Prostate gland (tissue), 2 donors: ENCODE results near the gene RILPL1. TPM values are rescaled to one million over a fixed set of nuclear protein-coding genes. Genes with fewer than 3 reads are reported as not detected.

Experiments
- DNase-seq: peaks from one replicate; pipeline ENCODE4 v3.0.0-alpha.2; 2019; ENCODE audit warnings: low spot score
- H3K27ac ChIP-seq, 2 donors: fragments of 200-600 bp; sonication (generic); 2 replicates each; pipeline ENCODE4 v1.5.1; 2017 to 2019
- H3K27me3 ChIP-seq: fragments of 200-600 bp; sonication (generic); replicated peaks from 2 replicates; pipeline ENCODE4 v1.5.1; 2019; ENCODE audit not compliant: insufficient read depth
- H3K36me3 ChIP-seq, 2 donors: fragments of 200-600 bp; sonication (generic); 1 replicate in 1 of 2; 2 replicates in 1 of 2; pipeline versions ENCODE4 v1.5.1 to v1.8.1; 2017 to 2019
- H3K4me1 ChIP-seq: fragments of 200-600 bp; sonication (generic); replicated peaks from 2 replicates; pipeline ENCODE4 v1.5.1; 2019
- H3K4me3 ChIP-seq, 2 donors: fragments of 200-600 bp; sonication (generic); 2 replicates each; pipeline ENCODE4 v1.5.1; 2017 to 2019
- H3K9me3 ChIP-seq: fragments of 200-600 bp; sonication (generic); 2 replicates; pipeline ENCODE4 v1.5.1; 2017
- CTCF ChIP-seq, 4 experiments: fragments of 200-600 bp in 2 of 4; fragments of 450-650 bp in 2 of 4; sonication (generic) in 2 of 4; IDR thresholded peaks; 1 replicate in 3 of 4; 2 replicates in 1 of 4; pipeline ENCODE4 v1.5.1; 2016 to 2019; ENCODE audit warnings: antibody characterized with exemption in 4 of 4, mild to moderate bottlenecking in 2 of 4, moderate library complexity in 2 of 4
- POLR2A ChIP-seq: fragments of 450-650 bp; IDR thresholded peaks from one replicate; pipeline ENCODE4 v1.6.1; 2016; ENCODE audit warnings: antibody characterized with exemption, mild to moderate bottlenecking
- POLR2AphosphoS5 ChIP-seq: sonication (generic); formaldehyde crosslinking; IDR thresholded peaks from one replicate; pipeline ENCODE4 v1.6.1; 2017; ENCODE audit warnings: antibody characterized with exemption
- WGBS: methylation state at CpG from one replicate; pipeline ENCODE4 v1.1.5; 2018; 5-methylcytosine and 5-hydroxymethylcytosine counted together
- intact Hi-C: fragments of 100-400 bp; cut with DNase I; formaldehyde crosslinking; loops from one replicate; pipeline ENCODE4 v1.14.2; 2022
- total RNA-seq, 2 donors: library from RNA; depleted of rRNA; stranded (reverse); fragments of >200 nt; gene quantifications; one replicate each; pipeline ENCODE4 v1.1.0, GENCODE V29; 2016

Gene RILPL1
- total RNA-seq, 2 donors from 2014 or later: 8.6 to 25.7 TPM

- no peak overlapping the region for H3K4me3 ChIP-seq
- H3K27ac ChIP-seq: no peak overlapping the region
- TF ChIP-seq POLR2A (no peak), CTCF (IDR thresholded peaks at IDR 0.05) (no peak), POLR2AphosphoS5 (no peak)
- DNase-seq: no peak
- H3K4me1 ChIP-seq: no peaks in the 10 kb centered on the region
- H3K36me3 ChIP-seq: no peaks in the 10 kb centered on the region
- intact Hi-C loops: no loop called here
- no peaks in the 10 kb centered on the region for H3K27me3 ChIP-seq
- H3K9me3 ChIP-seq: no peaks in the 10 kb centered on the region
- 88% methylated on average over 6 of the region's 6 CpGs for WGBS
These were observed 43.9 kb downstream of the RILPL1 start for GRCh38 chr12:123489580-123489979.

GRCh38 chr12:123488539-123489230 is 44.8 kb downstream of the RILPL1 start:
- Histone ChIP-seq H3K27ac (no peak overlapping the region), H3K36me3 (no peaks in the 10 kb centered on the region), H3K9me3 (no peaks in the 10 kb centered on the region), H3K4me1 (no peaks in the 10 kb centered on the region), H3K4me3 (no peak overlapping the region), H3K27me3 (no peaks in the 10 kb centered on the region)
- intact Hi-C loops: no loop called here
- TF ChIP-seq CTCF (IDR thresholded peaks at IDR 0.05) (no peak), POLR2AphosphoS5 (no peak), POLR2A (no peak)
- DNase-seq: no peak
- WGBS: 69% methylated on average over 20 of the region's 20 CpGs

GRCh38 chr12:123487428-123487827 is 46.1 kb downstream of the RILPL1 start:
- H3K9me3 ChIP-seq: no peaks in the 10 kb centered on the region
- no peak for DNase-seq
- TF ChIP-seq POLR2AphosphoS5 (no peak), POLR2A (no peak), CTCF (IDR thresholded peaks at IDR 0.05) (no peak)
- H3K4me3 ChIP-seq: no peak overlapping the region
- no peaks in the 10 kb centered on the region for H3K36me3 ChIP-seq
- no peak overlapping the region for H3K27ac ChIP-seq
- intact Hi-C loops: no loop called here
- no peaks in the 10 kb centered on the region for H3K27me3 ChIP-seq
- 98% methylated on average over 6 of the region's 6 CpGs for WGBS
- no peaks in the 10 kb centered on the region for H3K4me1 ChIP-seq

DNA sequence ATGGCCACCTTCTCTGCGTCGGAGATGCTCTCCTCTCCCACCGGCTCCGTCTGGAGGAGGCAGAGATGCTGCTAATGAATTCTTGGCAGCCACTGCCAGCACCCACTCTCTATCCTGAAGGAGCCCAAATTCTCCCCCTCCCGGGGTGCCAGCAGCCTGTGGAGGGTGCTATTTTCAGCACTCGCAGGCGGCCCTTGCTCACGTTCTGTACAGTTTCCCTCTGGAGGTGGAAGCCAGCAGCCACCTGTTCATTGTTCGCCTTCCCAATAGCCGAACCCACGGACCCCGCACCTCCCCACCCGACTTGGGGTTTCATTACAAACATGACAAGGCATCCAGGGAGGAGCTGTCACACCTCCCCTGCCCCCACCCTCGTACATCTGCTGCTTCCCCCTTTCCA is 47.8 kb downstream of the RILPL1 start:
- TF ChIP-seq POLR2AphosphoS5: no peak
- no peak for TF ChIP-seq POLR2A
- no peak for TF ChIP-seq CTCF (IDR thresholded peaks at IDR 0.05)
- Histone ChIP-seq H3K4me3 (no peak overlapping the region), H3K27me3 (no peaks in the 10 kb centered on the region), H3K36me3 (no peaks in the 10 kb centered on the region), H3K9me3 (no peaks in the 10 kb centered on the region), H3K27ac (no peak overlapping the region), H3K4me1 (no peaks in the 10 kb centered on the region)
- 87% methylated on average over 14 of the region's 14 CpGs for WGBS
- DNase-seq: no peak
- intact Hi-C loops: no loop called here

DNA sequence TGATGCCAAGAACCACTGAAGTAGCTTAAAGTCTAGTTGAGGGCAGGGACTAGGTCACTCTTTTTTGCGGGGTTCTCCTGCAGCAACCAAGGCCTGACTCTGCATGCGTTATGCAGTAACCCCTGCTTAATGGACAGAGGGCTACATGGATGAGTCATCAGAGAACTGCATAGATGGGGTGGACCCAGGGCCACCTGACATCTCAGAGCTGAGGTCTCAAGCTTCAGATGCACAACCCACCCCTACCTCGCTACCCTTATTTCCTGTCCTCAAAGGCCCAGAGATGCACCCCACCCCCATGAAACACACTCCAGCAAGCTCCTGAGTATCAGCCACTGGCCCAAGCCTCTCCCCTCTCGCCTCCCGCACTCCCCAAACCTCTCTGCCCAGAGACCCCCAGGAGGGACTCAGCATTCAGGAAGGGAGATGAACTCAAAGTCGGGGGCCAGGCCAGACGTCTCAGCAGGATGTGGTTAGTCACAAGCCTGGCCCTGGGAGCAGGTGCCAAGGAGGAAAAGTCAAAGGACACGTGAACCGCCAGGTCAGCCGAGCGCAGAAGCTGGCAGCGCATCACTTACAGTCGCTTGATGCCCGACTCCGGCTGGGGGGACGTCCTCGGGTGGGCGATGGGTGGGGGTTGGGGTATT is 49.8 kb downstream of the RILPL1 start:
- Histone ChIP-seq H3K36me3 (no peaks in the 10 kb centered on the region), H3K27me3 (no peaks in the 10 kb centered on the region), H3K9me3 (no peaks in the 10 kb centered on the region), H3K27ac (no peak overlapping the region), H3K4me1 (no peaks in the 10 kb centered on the region), H3K4me3 (no peak overlapping the region)
- intact Hi-C loops: no loop called here
- TF ChIP-seq CTCF (IDR thresholded peaks at IDR 0.05): no peak
- no peak for TF ChIP-seq POLR2AphosphoS5
- TF ChIP-seq POLR2A: no peak
- no peak for DNase-seq
- 92% methylated on average over 18 of the region's 18 CpGs for WGBS
